ENCODE results near the gene PORCN. TPM values are rescaled to one million over a fixed set of nuclear protein-coding genes. Genes with fewer than 3 reads are reported as not detected.

The PORCN gene
- total RNA-seq, 1 donor from 2014 or later = 30.3 TPM

DNA sequence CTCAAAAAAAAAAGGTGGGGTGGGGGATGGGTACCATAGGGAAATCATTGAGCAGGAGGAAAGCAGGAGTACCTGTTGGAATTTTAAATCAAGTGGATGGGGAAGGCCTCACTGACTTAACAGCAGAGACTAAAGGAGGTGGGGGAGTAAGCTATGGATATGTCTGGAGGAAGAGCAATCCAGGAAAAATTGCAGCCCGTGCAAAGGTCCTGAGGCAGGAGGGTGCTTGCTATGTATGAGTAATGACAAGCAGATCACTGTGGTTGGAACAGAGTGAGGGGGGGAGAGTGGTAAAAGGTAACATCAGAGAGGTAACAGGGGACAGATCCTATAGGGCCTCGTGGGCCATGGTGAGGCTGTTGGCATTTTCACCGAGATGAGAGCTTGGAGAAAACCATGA lies 28.6 kb upstream of the PORCN start:
- Mint-ChIP-seq H3K36me3 (ENCODE audit: low read depth, unreplicated experiment) (peaks cover 12% of the 10 kb centered on the region), H3K27me3 (ENCODE audit: low read depth, unreplicated experiment) (no peaks in the 10 kb centered on the region), H3K4me3 (ENCODE audit: unreplicated experiment) (no peak overlapping the region), H3K9me3 (ENCODE audit: unreplicated experiment) (no peaks in the 10 kb centered on the region), H3K27ac (ENCODE audit: unreplicated experiment) (no peak overlapping the region), H3K4me1 (ENCODE audit: low read depth, unreplicated experiment) (peaks cover 9% of the 10 kb centered on the region)
- no peak overlapping the region for H3K4me3 ChIP-seq (ENCODE audit: insufficient read depth, low read depth, low read length)
- H3K4me2 ChIP-seq (ENCODE audit: low read length) = no peak overlapping the region
- FAIRE-seq (no peak), DNase-seq (ENCODE audit: low read depth) (no peak)
- H3K9me3 ChIP-seq (ENCODE audit: insufficient read depth, low read depth, low read length) = no peaks in the 10 kb centered on the region
- peaks cover 21% of the 10 kb centered on the region for H3K36me3 ChIP-seq (ENCODE audit: insufficient read depth, low read length)
- no peak overlapping the region for H3K9ac ChIP-seq (ENCODE audit: low read length)
- H4K20me1 ChIP-seq (ENCODE audit: insufficient read depth, low read length) = peaks cover 25% of the 10 kb centered on the region
- no peak overlapping the region for H2AFZ ChIP-seq (ENCODE audit: low read depth, low read length)
- no peak overlapping the region for H3K27ac ChIP-seq (ENCODE audit: low read depth, low read length)
- peaks cover 52% of the 10 kb centered on the region for H3K79me2 ChIP-seq (ENCODE audit: insufficient read depth, low read length)
- H3K4me1 ChIP-seq (ENCODE audit: insufficient read depth, low read length) = peaks cover 5% of the 10 kb centered on the region
- no peak for TF ChIP-seq EZH2 (IDR thresholded peaks at IDR 0.05; ENCODE audit: insufficient read depth, low read length)
- TF ChIP-seq, protein P1, sequence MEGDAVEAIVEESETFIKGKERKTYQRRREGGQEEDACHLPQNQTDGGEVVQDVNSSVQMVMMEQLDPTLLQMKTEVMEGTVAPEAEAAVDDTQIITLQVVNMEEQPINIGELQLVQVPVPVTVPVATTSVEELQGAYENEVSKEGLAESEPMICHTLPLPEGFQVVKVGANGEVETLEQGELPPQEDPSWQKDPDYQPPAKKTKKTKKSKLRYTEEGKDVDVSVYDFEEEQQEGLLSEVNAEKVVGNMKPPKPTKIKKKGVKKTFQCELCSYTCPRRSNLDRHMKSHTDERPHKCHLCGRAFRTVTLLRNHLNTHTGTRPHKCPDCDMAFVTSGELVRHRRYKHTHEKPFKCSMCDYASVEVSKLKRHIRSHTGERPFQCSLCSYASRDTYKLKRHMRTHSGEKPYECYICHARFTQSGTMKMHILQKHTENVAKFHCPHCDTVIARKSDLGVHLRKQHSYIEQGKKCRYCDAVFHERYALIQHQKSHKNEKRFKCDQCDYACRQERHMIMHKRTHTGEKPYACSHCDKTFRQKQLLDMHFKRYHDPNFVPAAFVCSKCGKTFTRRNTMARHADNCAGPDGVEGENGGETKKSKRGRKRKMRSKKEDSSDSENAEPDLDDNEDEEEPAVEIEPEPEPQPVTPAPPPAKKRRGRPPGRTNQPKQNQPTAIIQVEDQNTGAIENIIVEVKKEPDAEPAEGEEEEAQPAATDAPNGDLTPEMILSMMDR (IDR thresholded peaks at IDR 0.05; ENCODE audit: insufficient read depth, low read depth, low read length) = no peak
- H3K27me3 ChIP-seq (ENCODE audit: insufficient read depth, low read length) = no peaks in the 10 kb centered on the region

DNA sequence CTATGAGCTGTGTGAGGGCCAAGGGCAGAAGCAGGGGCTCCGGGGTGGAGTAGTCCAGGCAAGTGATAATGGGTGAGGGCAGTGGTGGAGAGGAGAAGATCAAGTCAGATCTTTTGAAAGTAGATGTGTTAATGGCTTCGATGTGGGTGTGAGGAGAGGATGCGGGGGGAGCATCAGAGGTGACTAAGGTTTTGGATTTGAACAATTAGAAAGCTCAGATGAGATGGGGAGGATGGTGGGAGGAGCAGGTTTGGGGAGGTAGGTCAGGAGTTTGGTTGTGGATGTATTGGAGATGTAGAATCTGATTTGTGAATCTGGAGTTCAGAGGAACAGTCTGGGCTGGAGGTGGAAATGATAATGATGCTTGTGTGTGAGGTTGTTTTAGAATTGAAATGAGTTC lies 28.2 kb upstream of the PORCN start:
- TF ChIP-seq, protein P1 (IDR thresholded peaks at IDR 0.05; ENCODE audit: insufficient read depth, low read depth, low read length) = no peak
- no peak for TF ChIP-seq EZH2 (IDR thresholded peaks at IDR 0.05; ENCODE audit: insufficient read depth, low read length)

DNA sequence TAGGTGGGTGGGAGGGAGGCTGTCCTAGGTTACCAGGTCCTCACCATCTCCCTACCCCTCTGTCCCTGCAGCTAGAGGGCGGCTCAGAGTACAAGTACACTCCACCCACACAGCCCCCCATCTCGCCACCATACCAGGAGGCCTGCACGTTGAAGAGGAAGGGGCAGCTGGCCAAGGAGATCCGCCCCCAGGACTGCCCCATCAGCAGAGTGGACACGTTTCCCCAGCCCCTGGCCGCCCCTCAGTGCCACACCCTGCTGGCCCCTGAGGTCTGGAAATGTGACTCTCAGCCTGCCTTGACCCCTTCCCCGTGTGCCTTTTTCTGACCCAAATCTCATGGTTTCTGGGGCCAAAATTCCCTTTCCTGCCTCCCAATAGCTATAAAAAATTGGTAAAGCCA lies 26.3 kb upstream of the PORCN start:
- peaks cover 13% of the 10 kb centered on the region for H3K4me1 Mint-ChIP-seq (ENCODE audit: low read depth, unreplicated experiment)
- peaks cover 16% of the 10 kb centered on the region for H3K36me3 Mint-ChIP-seq (ENCODE audit: low read depth, unreplicated experiment)
- Histone ChIP-seq H3K27me3 (ENCODE audit: insufficient read depth, low read length) (no peaks in the 10 kb centered on the region), H3K79me2 (ENCODE audit: insufficient read depth, low read length) (peaks cover 29% of the 10 kb centered on the region), H3K36me3 (ENCODE audit: insufficient read depth, low read length) (peaks cover 28% of the 10 kb centered on the region), H3K9ac (ENCODE audit: low read length) (peak overlapping the region; percentile 23), H2AFZ (ENCODE audit: low read depth, low read length) (no peak overlapping the region), H3K27ac (ENCODE audit: low read depth, low read length) (peak overlapping the region; percentile 58), H3K4me2 (ENCODE audit: low read length) (no peak overlapping the region), H3K4me1 (ENCODE audit: insufficient read depth, low read length) (peaks cover 6% of the 10 kb centered on the region), H3K9me3 (ENCODE audit: insufficient read depth, low read depth, low read length) (no peaks in the 10 kb centered on the region), H4K20me1 (ENCODE audit: insufficient read depth, low read length) (peaks cover 16% of the 10 kb centered on the region), H3K4me3 (ENCODE audit: insufficient read depth, low read depth, low read length) (no peak overlapping the region)
- no peak overlapping the region for H3K27ac Mint-ChIP-seq (ENCODE audit: unreplicated experiment)
- no peaks in the 10 kb centered on the region for H3K27me3 Mint-ChIP-seq (ENCODE audit: low read depth, unreplicated experiment)
- FAIRE-seq = no peak
- no peak for TF ChIP-seq EZH2 (IDR thresholded peaks at IDR 0.05; ENCODE audit: insufficient read depth, low read length)
- TF ChIP-seq, protein P1 (IDR thresholded peaks at IDR 0.05; ENCODE audit: insufficient read depth, low read depth, low read length) = no peak
- no peak overlapping the region for H3K4me3 Mint-ChIP-seq (ENCODE audit: unreplicated experiment)
- H3K9me3 Mint-ChIP-seq (ENCODE audit: unreplicated experiment) = no peaks in the 10 kb centered on the region
- no peak for DNase-seq (ENCODE audit: low read depth)

More for the DNA sequence above, 28.2 kb upstream of the PORCN start:
- Histone ChIP-seq H3K79me2 (ENCODE audit: insufficient read depth, low read length) (peaks cover 48% of the 10 kb centered on the region), H3K4me1 (ENCODE audit: insufficient read depth, low read length) (peaks cover 5% of the 10 kb centered on the region), H3K36me3 (ENCODE audit: insufficient read depth, low read length) (peaks cover 24% of the 10 kb centered on the region), H3K27ac (ENCODE audit: low read depth, low read length) (no peak overlapping the region), H3K4me2 (ENCODE audit: low read length) (no peak overlapping the region), H4K20me1 (ENCODE audit: insufficient read depth, low read length) (peaks cover 25% of the 10 kb centered on the region), H3K9me3 (ENCODE audit: insufficient read depth, low read depth, low read length) (no peaks in the 10 kb centered on the region), H3K27me3 (ENCODE audit: insufficient read depth, low read length) (no peaks in the 10 kb centered on the region), H3K9ac (ENCODE audit: low read length) (peak overlapping the region; percentile 18), H3K4me3 (ENCODE audit: insufficient read depth, low read depth, low read length) (no peak overlapping the region), H2AFZ (ENCODE audit: low read depth, low read length) (no peak overlapping the region)
- DNase-seq (ENCODE audit: low read depth) (no peak), FAIRE-seq (no peak)
- Mint-ChIP-seq H3K9me3 (ENCODE audit: unreplicated experiment) (no peaks in the 10 kb centered on the region), H3K4me3 (ENCODE audit: unreplicated experiment) (no peak overlapping the region), H3K4me1 (ENCODE audit: low read depth, unreplicated experiment) (peaks cover 9% of the 10 kb centered on the region), H3K36me3 (ENCODE audit: low read depth, unreplicated experiment) (peaks cover 12% of the 10 kb centered on the region), H3K27me3 (ENCODE audit: low read depth, unreplicated experiment) (no peaks in the 10 kb centered on the region), H3K27ac (ENCODE audit: unreplicated experiment) (peak overlapping the region; percentile 64)
